Measurements from ENCODE around the gene CDK5. TPM values are rescaled to one million over a fixed set of nuclear protein-coding genes. Genes with fewer than 3 reads are reported as not detected.
A peak's percentile ranks its signal among the peaks of the same experiment; 100 is the strongest.

The CDK5 gene
- polyA plus RNA-seq, 1 experiment: 23.8 TPM

GRCh38 chr7:151083824-151084160, 26.1 kb upstream of the CDK5 start:
- ChIA-PET CTCF (no interaction called here), POLR2A (no interaction called here)
- no peak for TF ChIP-seq CTCF (IDR thresholded peaks at IDR 0.05; ENCODE audit: low read depth, low read length)
- Histone ChIP-seq H3K27ac (ENCODE audit: low read depth, low read length) (no peak overlapping the region), H3K4me3 (ENCODE audit: low read depth, low read length) (peak overlapping the region; percentile 74), H3K27me3 (ENCODE audit: control insufficient read depth, insufficient read depth, low read length) (no peaks in the 10 kb centered on the region), H3K9me3 (ENCODE audit: control insufficient read depth, insufficient read depth, low read length) (peaks cover 3% of the 10 kb centered on the region; the same call in 1 of the 2 replicates)
- DNase-seq (ENCODE audit: low read depth, low spot score): no peak

GRCh38 chr7:151083071-151083823, 25.6 kb upstream of the CDK5 start, which contains the start of gene TMUB1:
Gene TMUB1 (minus strand): TSS chr7:151083493. CDS start chr7:151082563, 930 bp downstream.
- no peak for TF ChIP-seq CTCF (IDR thresholded peaks at IDR 0.05; ENCODE audit: low read depth, low read length)
- Histone ChIP-seq H3K4me3 (ENCODE audit: low read depth, low read length) (peak within 1 kb of the TSS; percentile 74), H3K27me3 (ENCODE audit: control insufficient read depth, insufficient read depth, low read length) (no peaks in the 10 kb centered on the region), H3K27ac (ENCODE audit: low read depth, low read length) (no peak within 1 kb of the TSS), H3K9me3 (ENCODE audit: control insufficient read depth, insufficient read depth, low read length) (peaks cover 3% of the 10 kb centered on the region; the same call in 1 of the 2 replicates)
- no peak for DNase-seq (ENCODE audit: low read depth, low spot score)
- ChIA-PET POLR2A (no interaction called here), CTCF (interaction anchor here (1.3 kb wide), 1 partner anchor 27 kb away, joined by 3 read pairs; no protein-coding TSS in a partner anchor)

- peaks cover 3% of the 10 kb centered on the region; the same call in 1 of the 2 replicates for H3K9me3 ChIP-seq (ENCODE audit: control insufficient read depth, insufficient read depth, low read length)
- DNase-seq (ENCODE audit: low read depth, low spot score): no peak
- no peaks in the 10 kb centered on the region for H3K27me3 ChIP-seq (ENCODE audit: control insufficient read depth, insufficient read depth, low read length)
- no peak overlapping the region for H3K27ac ChIP-seq (ENCODE audit: low read depth, low read length)
- POLR2A ChIA-PET: no interaction called here
- CTCF ChIA-PET: interaction anchor here (1.3 kb wide), 1 partner anchor 28 kb away, joined by 3 read pairs; no protein-coding TSS in a partner anchor
- H3K4me3 ChIP-seq (ENCODE audit: low read depth, low read length): peak overlapping the region; percentile 74
- TF ChIP-seq CTCF (IDR thresholded peaks at IDR 0.05; ENCODE audit: low read depth, low read length): no peak
These were observed 24.7 kb upstream of the CDK5 start for GRCh38 chr7:151082141-151083070.

- peak overlapping the region; percentile 74 for H3K4me3 ChIP-seq (ENCODE audit: low read depth, low read length)
- no peak for DNase-seq (ENCODE audit: low read depth, low spot score)
- no peaks in the 10 kb centered on the region for H3K27me3 ChIP-seq (ENCODE audit: control insufficient read depth, insufficient read depth, low read length)
- peak overlapping the region; percentile 61 for H3K27ac ChIP-seq (ENCODE audit: low read depth, low read length)
- no peak for TF ChIP-seq CTCF (IDR thresholded peaks at IDR 0.05; ENCODE audit: low read depth, low read length)
- H3K9me3 ChIP-seq (ENCODE audit: control insufficient read depth, insufficient read depth, low read length): peaks cover 3% of the 10 kb centered on the region; the same call in 1 of the 2 replicates
- ChIA-PET CTCF (interaction anchor here (1.0 kb wide), 1 partner anchor 10 kb away, joined by 3 read pairs; no protein-coding TSS in a partner anchor), POLR2A (interaction anchor here (0.6 to 1.6 kb wide), 9 partner anchors 10 to 53 kb away, joined by 3 to 9 read pairs (median 6); partner anchors contain the start of gene CDK5)
These were observed 23.7 kb upstream of the CDK5 start for GRCh38 chr7:151081170-151082101.

All from AG04450 (cell line).